Measurements from ENCODE around the gene DNAJB2. TPM values are rescaled to one million over a fixed set of nuclear protein-coding genes. Genes with fewer than 3 reads are reported as not detected.

Gene DNAJB2
- polyA plus RNA-seq, 2 of the 4 experiments (the other 2 are of a cell fraction): 31.0 to 53.7 TPM

DNA sequence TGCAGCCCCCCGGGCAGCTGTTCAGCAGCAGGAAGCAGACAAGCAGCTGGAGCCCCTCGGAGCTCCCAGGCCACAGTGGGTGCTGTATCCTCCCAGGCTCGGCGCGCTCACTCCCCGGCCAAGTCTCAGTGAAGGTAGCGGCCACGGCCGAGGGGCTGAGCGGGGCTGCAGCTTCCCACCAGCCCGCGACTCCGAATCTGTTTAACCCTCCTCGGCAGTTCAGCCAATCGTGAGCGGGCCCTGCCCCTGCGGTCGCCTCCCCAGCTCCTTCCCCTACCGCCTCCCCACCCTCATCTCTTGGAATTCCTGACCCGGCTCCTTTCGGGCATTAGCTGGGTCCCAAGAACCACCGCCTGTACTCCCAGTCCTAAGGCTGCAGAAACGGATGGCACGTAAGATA is 53.4 kb downstream of the DNAJB2 start, which contains the start of gene RESP18 (continued):
- TF ChIP-seq, protein P1, sequence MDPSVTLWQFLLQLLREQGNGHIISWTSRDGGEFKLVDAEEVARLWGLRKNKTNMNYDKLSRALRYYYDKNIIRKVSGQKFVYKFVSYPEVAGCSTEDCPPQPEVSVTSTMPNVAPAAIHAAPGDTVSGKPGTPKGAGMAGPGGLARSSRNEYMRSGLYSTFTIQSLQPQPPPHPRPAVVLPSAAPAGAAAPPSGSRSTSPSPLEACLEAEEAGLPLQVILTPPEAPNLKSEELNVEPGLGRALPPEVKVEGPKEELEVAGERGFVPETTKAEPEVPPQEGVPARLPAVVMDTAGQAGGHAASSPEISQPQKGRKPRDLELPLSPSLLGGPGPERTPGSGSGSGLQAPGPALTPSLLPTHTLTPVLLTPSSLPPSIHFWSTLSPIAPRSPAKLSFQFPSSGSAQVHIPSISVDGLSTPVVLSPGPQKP (IDR thresholded peaks at IDR 0.05; ENCODE audit: low read depth, low read length): no peak
- no peak for TF ChIP-seq ZSCAN20 (CRISPR knock-in tag; IDR thresholded peaks at IDR 0.05)

DNA sequence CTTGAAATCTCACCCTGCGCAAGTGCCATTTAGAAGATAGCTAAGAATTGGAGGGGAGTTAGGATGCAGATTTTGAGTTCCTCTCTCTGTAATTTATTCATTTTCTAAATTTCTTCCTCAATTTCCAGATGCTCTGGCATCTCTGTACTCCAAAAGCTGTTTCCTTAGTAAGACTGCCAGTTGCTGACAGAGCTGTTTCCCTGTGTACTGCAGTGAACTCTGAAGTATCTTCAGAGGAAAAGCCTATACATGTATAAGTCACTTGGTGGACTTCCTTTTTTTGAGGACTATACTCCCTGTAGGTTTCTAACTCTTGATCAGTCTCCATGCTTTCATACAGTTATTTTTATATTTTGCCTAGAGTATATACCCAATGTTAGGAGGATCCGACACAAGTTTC is 54.9 kb downstream of the DNAJB2 start:
- POLR2A ChIA-PET: no interaction called here
- DNase-seq (ENCODE audit: low read depth in 1 of 2, low spot score in 1 of 2) (no peak), ATAC-seq (no peak), FAIRE-seq (no peak)
- Histone ChIP-seq H3K4me3 (no peak overlapping the region), H3K4me1 (no peaks in the 10 kb centered on the region), H3K27ac (no peak overlapping the region), H3K9me3 (no peaks in the 10 kb centered on the region; the same call in 2 of the 3 replicates), H3K4me2 (no peak overlapping the region)
- 92% methylated on average over 2 of the region's 2 CpGs for WGBS (ENCODE audit: missing lambda C conversion rate)
- TF ChIP-seq RCOR1 (IDR thresholded peaks at IDR 0.05; ENCODE audit: low read depth, low read length) (no peak), NR3C1 (IDR thresholded peaks at IDR 0.05) (no peak)
- CTCF ChIA-PET: interaction anchor here (0.8 to 1.4 kb wide), 3 partner anchors 11 to 36 kb away, joined by 3 to 4 read pairs (median 3); no protein-coding TSS in a partner anchor

DNA sequence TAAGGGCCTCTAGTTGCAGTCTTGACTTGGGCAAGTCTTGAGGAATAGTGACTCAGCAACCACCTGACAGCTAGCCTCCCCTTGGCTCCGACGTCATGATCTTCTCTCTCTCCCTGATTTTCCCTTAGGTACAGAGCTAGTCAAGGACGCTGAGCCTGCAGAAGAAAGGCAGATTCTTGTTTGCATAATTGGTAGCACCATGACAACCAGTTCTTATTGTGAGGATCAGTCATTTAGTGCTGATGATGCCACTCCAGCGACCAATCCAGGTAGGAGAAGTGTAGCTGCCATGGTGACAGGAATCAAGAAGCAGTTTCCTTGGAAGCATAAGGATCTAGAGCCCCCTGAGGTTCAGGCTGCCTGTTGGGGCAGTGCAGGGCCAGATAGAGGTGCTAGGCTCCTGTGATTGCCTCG is 56.2 kb downstream of the DNAJB2 start:
- Histone ChIP-seq H3K4me3 (no peak overlapping the region), H3K4me1 (no peaks in the 10 kb centered on the region), H3K27ac (no peak overlapping the region), H3K4me2 (no peak overlapping the region), H3K9me3 (no peaks in the 10 kb centered on the region; the same call in 2 of the 3 replicates)
- TF ChIP-seq, protein P2, sequence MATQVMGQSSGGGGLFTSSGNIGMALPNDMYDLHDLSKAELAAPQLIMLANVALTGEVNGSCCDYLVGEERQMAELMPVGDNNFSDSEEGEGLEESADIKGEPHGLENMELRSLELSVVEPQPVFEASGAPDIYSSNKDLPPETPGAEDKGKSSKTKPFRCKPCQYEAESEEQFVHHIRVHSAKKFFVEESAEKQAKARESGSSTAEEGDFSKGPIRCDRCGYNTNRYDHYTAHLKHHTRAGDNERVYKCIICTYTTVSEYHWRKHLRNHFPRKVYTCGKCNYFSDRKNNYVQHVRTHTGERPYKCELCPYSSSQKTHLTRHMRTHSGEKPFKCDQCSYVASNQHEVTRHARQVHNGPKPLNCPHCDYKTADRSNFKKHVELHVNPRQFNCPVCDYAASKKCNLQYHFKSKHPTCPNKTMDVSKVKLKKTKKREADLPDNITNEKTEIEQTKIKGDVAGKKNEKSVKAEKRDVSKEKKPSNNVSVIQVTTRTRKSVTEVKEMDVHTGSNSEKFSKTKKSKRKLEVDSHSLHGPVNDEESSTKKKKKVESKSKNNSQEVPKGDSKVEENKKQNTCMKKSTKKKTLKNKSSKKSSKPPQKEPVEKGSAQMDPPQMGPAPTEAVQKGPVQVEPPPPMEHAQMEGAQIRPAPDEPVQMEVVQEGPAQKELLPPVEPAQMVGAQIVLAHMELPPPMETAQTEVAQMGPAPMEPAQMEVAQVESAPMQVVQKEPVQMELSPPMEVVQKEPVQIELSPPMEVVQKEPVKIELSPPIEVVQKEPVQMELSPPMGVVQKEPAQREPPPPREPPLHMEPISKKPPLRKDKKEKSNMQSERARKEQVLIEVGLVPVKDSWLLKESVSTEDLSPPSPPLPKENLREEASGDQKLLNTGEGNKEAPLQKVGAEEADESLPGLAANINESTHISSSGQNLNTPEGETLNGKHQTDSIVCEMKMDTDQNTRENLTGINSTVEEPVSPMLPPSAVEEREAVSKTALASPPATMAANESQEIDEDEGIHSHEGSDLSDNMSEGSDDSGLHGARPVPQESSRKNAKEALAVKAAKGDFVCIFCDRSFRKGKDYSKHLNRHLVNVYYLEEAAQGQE (IDR thresholded peaks at IDR 0.05): no peak
- TF ChIP-seq RNF2 (IDR thresholded peaks at IDR 0.05; ENCODE audit: borderline replicate concordance, low read depth) (no peak), ESRRA (IDR thresholded peaks at IDR 0.05; ENCODE audit: borderline replicate concordance, low read length) (no peak), TFCP2L1 (CRISPR knock-in tag; IDR thresholded peaks at IDR 0.05) (no peak), EP300 (IDR thresholded peaks at IDR 0.05) (no peak), FOSL2 (IDR thresholded peaks at IDR 0.05) (no peak), FOSL2 (CRISPR knock-in tag; IDR thresholded peaks at IDR 0.05) (no peak)
- 45% methylated on average over 5 of the region's 5 CpGs for whole genome bisulfite sequencing (ENCODE audit: missing lambda C conversion rate)
- DNase-seq (ENCODE audit: low read depth in 1 of 2, low spot score in 1 of 2): peak in 1 of 2 experiments; percentile 48
- peak; percentile 65 to 74 for ATAC-seq
- ChIA-PET CTCF (interaction anchor here (0.5 to 2.2 kb wide), 6 partner anchors 13 to 307 kb away, joined by 3 to 9 read pairs (median 4); no protein-coding TSS in a partner anchor), POLR2A (no interaction called here)
- FAIRE-seq: no peak

Small RNAs within 50 kb of the gene (small RNA-seq; reads per million reads assigned to genes)
- 0 to 4.8 (median 0.02) reads per million in 6 experiments for gene MIR153-1

Other genes with a start within 250 kb of the DNAJB2 start
- 0.09 and 0.12 TPM in 2 replicates for gene CFAP65, start 237.8 kb upstream of the DNAJB2 start, polyA plus RNA-seq (2011; rRNA removed)
- gene CFAP65, start 237.8 kb upstream of the DNAJB2 start, polyA plus RNA-seq (2017; fragmentation: RNase III; extraction: RNeasy Plus Mini Kit Qiagen cat#74134 plus additional on column Dnase treatment): 0.14 to 0.28 TPM (median 0.22 TPM) in 3 replicates
- not detected in 2 replicates for gene IHH, start 218.4 kb upstream of the DNAJB2 start, polyA plus RNA-seq (2011; rRNA removed)
- 0.08 to 0.13 TPM (median 0.10 TPM) in 3 replicates for gene IHH, start 218.4 kb upstream of the DNAJB2 start, polyA plus RNA-seq (2017; fragmentation: RNase III; extraction: RNeasy Plus Mini Kit Qiagen cat#74134 plus additional on column Dnase treatment)
- 31.8 and 34.7 TPM in 2 replicates for gene NHEJ1, start 118.6 kb upstream of the DNAJB2 start, polyA plus RNA-seq (2011; rRNA removed)
- 18.5 to 19.1 TPM (median 18.8 TPM) in 3 replicates for gene NHEJ1, start 118.6 kb upstream of the DNAJB2 start, polyA plus RNA-seq (2017; fragmentation: RNase III; extraction: RNeasy Plus Mini Kit Qiagen cat#74134 plus additional on column Dnase treatment)
- gene SLC23A3, start 109.3 kb upstream of the DNAJB2 start, polyA plus RNA-seq (2011; rRNA removed): 0.39 and 0.66 TPM in 2 replicates
- 0.80 to 0.90 TPM (median 0.83 TPM) in 3 replicates for gene SLC23A3, start 109.3 kb upstream of the DNAJB2 start, polyA plus RNA-seq (2017; fragmentation: RNase III; extraction: RNeasy Plus Mini Kit Qiagen cat#74134 plus additional on column Dnase treatment)
- gene CNPPD1, start 102.4 kb upstream of the DNAJB2 start, polyA plus RNA-seq (2011; rRNA removed): 22.1 and 27.6 TPM in 2 replicates
- 22.4 to 24.0 TPM (median 23.6 TPM) in 3 replicates for gene CNPPD1, start 102.4 kb upstream of the DNAJB2 start, polyA plus RNA-seq (2017; fragmentation: RNase III; extraction: RNeasy Plus Mini Kit Qiagen cat#74134 plus additional on column Dnase treatment)
- 67.5 and 83.2 TPM in 2 replicates for gene RETREG2, start 101.1 kb upstream of the DNAJB2 start, polyA plus RNA-seq (2011; rRNA removed)
- gene RETREG2, start 101.1 kb upstream of the DNAJB2 start, polyA plus RNA-seq (2017; fragmentation: RNase III; extraction: RNeasy Plus Mini Kit Qiagen cat#74134 plus additional on column Dnase treatment): 42.7 to 53.3 TPM (median 52.8 TPM) in 3 replicates
- 29.1 and 30.3 TPM in 2 replicates for gene ZFAND2B, start 72.6 kb upstream of the DNAJB2 start, polyA plus RNA-seq (2011; rRNA removed)
- 18.8 to 21.2 TPM (median 19.0 TPM) in 3 replicates for gene ZFAND2B, start 72.6 kb upstream of the DNAJB2 start, polyA plus RNA-seq (2017; fragmentation: RNase III; extraction: RNeasy Plus Mini Kit Qiagen cat#74134 plus additional on column Dnase treatment)
- 62.5 and 71.0 TPM in 2 replicates for gene ABCB6, start 60.4 kb upstream of the DNAJB2 start, polyA plus RNA-seq (2011; rRNA removed)
- 48.8 to 55.0 TPM (median 51.3 TPM) in 3 replicates for gene ABCB6, start 60.4 kb upstream of the DNAJB2 start, polyA plus RNA-seq (2017; fragmentation: RNase III; extraction: RNeasy Plus Mini Kit Qiagen cat#74134 plus additional on column Dnase treatment)
- 75.2 and 115 TPM in 2 replicates for gene ATG9A, start 49.7 kb upstream of the DNAJB2 start, polyA plus RNA-seq (2011; rRNA removed)
- gene ATG9A, start 49.7 kb upstream of the DNAJB2 start, polyA plus RNA-seq (2017; fragmentation: RNase III; extraction: RNeasy Plus Mini Kit Qiagen cat#74134 plus additional on column Dnase treatment): 34.6 to 41.9 TPM (median 39.2 TPM) in 3 replicates
- 29.5 and 30.3 TPM in 2 replicates for gene ANKZF1, start 49.6 kb upstream of the DNAJB2 start, polyA plus RNA-seq (2011; rRNA removed)
- gene ANKZF1, start 49.6 kb upstream of the DNAJB2 start, polyA plus RNA-seq (2017; fragmentation: RNase III; extraction: RNeasy Plus Mini Kit Qiagen cat#74134 plus additional on column Dnase treatment): 17.7 to 25.1 TPM (median 23.2 TPM) in 3 replicates
- 8.7 and 10.0 TPM in 2 replicates for gene GLB1L, start 33.9 kb upstream of the DNAJB2 start, polyA plus RNA-seq (2011; rRNA removed)
- 5.8 to 8.0 TPM (median 5.9 TPM) in 3 replicates for gene GLB1L, start 33.9 kb upstream of the DNAJB2 start, polyA plus RNA-seq (2017; fragmentation: RNase III; extraction: RNeasy Plus Mini Kit Qiagen cat#74134 plus additional on column Dnase treatment)
- 43.3 and 53.0 TPM in 2 replicates for gene STK16, start 33.9 kb upstream of the DNAJB2 start, polyA plus RNA-seq (2011; rRNA removed)
- gene STK16, start 33.9 kb upstream of the DNAJB2 start, polyA plus RNA-seq (2017; fragmentation: RNase III; extraction: RNeasy Plus Mini Kit Qiagen cat#74134 plus additional on column Dnase treatment): 36.9 to 40.4 TPM (median 37.0 TPM) in 3 replicates
- 0.94 and 1.3 TPM in 2 replicates for gene TUBA4B, start 26.1 kb upstream of the DNAJB2 start, polyA plus RNA-seq (2011; rRNA removed)
- gene TUBA4B, start 26.1 kb upstream of the DNAJB2 start, polyA plus RNA-seq (2017; fragmentation: RNase III; extraction: RNeasy Plus Mini Kit Qiagen cat#74134 plus additional on column Dnase treatment): 0.55 to 0.73 TPM (median 0.71 TPM) in 3 replicates
- gene TUBA4A, start 25.4 kb upstream of the DNAJB2 start, polyA plus RNA-seq (2011; rRNA removed): 222 and 251 TPM in 2 replicates
- gene TUBA4A, start 25.4 kb upstream of the DNAJB2 start, polyA plus RNA-seq (2017; fragmentation: RNase III; extraction: RNeasy Plus Mini Kit Qiagen cat#74134 plus additional on column Dnase treatment): 450 to 495 TPM (median 462 TPM) in 3 replicates
- 0.44 and 0.62 TPM in 2 replicates for gene PTPRN, start 30.0 kb downstream of the DNAJB2 start, polyA plus RNA-seq (2011; rRNA removed)
- 0.90 to 1.1 TPM (median 0.97 TPM) in 3 replicates for gene PTPRN, start 30.0 kb downstream of the DNAJB2 start, polyA plus RNA-seq (2017; fragmentation: RNase III; extraction: RNeasy Plus Mini Kit Qiagen cat#74134 plus additional on column Dnase treatment)
- not detected in 2 replicates for gene RESP18, start 53.4 kb downstream of the DNAJB2 start, polyA plus RNA-seq (2011; rRNA removed)
- not detected in 3 replicates for gene RESP18, start 53.4 kb downstream of the DNAJB2 start, polyA plus RNA-seq (2017; fragmentation: RNase III; extraction: RNeasy Plus Mini Kit Qiagen cat#74134 plus additional on column Dnase treatment)
- gene DNPEP, start 108.5 kb downstream of the DNAJB2 start, polyA plus RNA-seq (2011; rRNA removed): 29.0 and 38.4 TPM in 2 replicates
- 40.8 to 42.8 TPM (median 40.9 TPM) in 3 replicates for gene DNPEP, start 108.5 kb downstream of the DNAJB2 start, polyA plus RNA-seq (2017; fragmentation: RNase III; extraction: RNeasy Plus Mini Kit Qiagen cat#74134 plus additional on column Dnase treatment)
- gene DES, start 139.0 kb downstream of the DNAJB2 start, polyA plus RNA-seq (2011; rRNA removed): 0.06 and 0.20 TPM in 2 replicates
- 0.09 TPM in 1 of 3 replicates, not detected in the others for gene DES, start 139.0 kb downstream of the DNAJB2 start, polyA plus RNA-seq (2017; fragmentation: RNase III; extraction: RNeasy Plus Mini Kit Qiagen cat#74134 plus additional on column Dnase treatment)
- gene SPEG, start 155.5 kb downstream of the DNAJB2 start, polyA plus RNA-seq (2011; rRNA removed): 2.3 TPM in 2 replicates
- 9.3 to 13.0 TPM (median 11.5 TPM) in 3 replicates for gene SPEG, start 155.5 kb downstream of the DNAJB2 start, polyA plus RNA-seq (2017; fragmentation: RNase III; extraction: RNeasy Plus Mini Kit Qiagen cat#74134 plus additional on column Dnase treatment)
- 46.2 and 55.3 TPM in 2 replicates for gene GMPPA, start 219.5 kb downstream of the DNAJB2 start, polyA plus RNA-seq (2011; rRNA removed)
- 31.3 to 38.4 TPM (median 36.2 TPM) in 3 replicates for gene GMPPA, start 219.5 kb downstream of the DNAJB2 start, polyA plus RNA-seq (2017; fragmentation: RNase III; extraction: RNeasy Plus Mini Kit Qiagen cat#74134 plus additional on column Dnase treatment)
- 0.04 and 0.13 TPM in 2 replicates for gene ASIC4, start 235.1 kb downstream of the DNAJB2 start, polyA plus RNA-seq (2011; rRNA removed)
- 0.07 to 0.08 TPM in 2 of 3 replicates, not detected in the other for gene ASIC4, start 235.1 kb downstream of the DNAJB2 start, polyA plus RNA-seq (2017; fragmentation: RNase III; extraction: RNeasy Plus Mini Kit Qiagen cat#74134 plus additional on column Dnase treatment)

All from A549 (cell line).